HUES6 (cell line): ENCODE data around the gene GRIFIN.

ENCODE experiments used
- H3K27ac ChIP-seq: 2 replicates; pipeline ENCODE4 v1.7.0; 2013; ENCODE audit warnings: low read depth, mild to moderate bottlenecking, low read length, inconsistent platforms
- H3K27me3 ChIP-seq: 2 replicates; pipeline ENCODE4 v1.6.1; 2013; ENCODE audit warnings: low read length; ENCODE audit not compliant: control insufficient read depth, insufficient read depth
- H3K36me3 ChIP-seq: 2 replicates; pipeline ENCODE4 v1.6.1; 2013; ENCODE audit warnings: low read length; ENCODE audit not compliant: control insufficient read depth, insufficient read depth
- H3K4me1 ChIP-seq: 2 replicates; pipeline ENCODE4 v1.6.1; 2013; ENCODE audit warnings: low read length; ENCODE audit not compliant: control insufficient read depth, insufficient read depth
- H3K4me3 ChIP-seq: 2 replicates; pipeline ENCODE4 v1.5.1; 2013; ENCODE audit warnings: low read depth, low read length
- H3K9ac ChIP-seq: one replicate; pipeline ENCODE4 v1.6.1; 2013; ENCODE audit warnings: mild to moderate bottlenecking, low read length
- H3K9me3 ChIP-seq: 2 replicates; pipeline ENCODE4 v1.6.1; 2013; ENCODE audit warnings: low read depth, low read length; ENCODE audit not compliant: control insufficient read depth, insufficient read depth

Gene GRIFIN

DNA sequence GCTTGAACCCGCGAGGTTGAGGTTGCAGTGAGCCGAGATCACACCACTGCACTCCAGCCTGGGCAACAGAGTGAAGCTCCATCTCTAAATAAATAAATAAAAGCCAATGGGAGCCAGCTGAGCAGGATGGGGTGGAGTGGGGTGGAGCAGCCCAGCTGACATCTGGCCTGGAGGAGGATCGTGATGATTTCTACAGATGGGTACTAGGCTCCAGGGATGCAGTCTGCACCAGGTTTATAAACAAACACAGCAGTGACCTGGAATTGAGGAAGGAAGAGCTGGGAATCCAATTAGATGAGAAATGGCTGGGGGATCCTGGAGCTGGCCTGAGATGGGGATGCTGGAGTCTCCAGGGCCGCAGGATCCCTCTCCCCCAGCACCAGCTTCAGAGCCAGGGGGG lies 7.3 kb upstream of the GRIFIN start:
- Histone ChIP-seq H3K4me3 (no peak overlapping the region), H3K27me3 (no peaks in the 10 kb centered on the region), H3K36me3 (no peaks in the 10 kb centered on the region), H3K27ac (no peak overlapping the region), H3K9ac (no peak overlapping the region), H3K4me1 (peaks cover 3% of the 10 kb centered on the region; the same call in 1 of the 2 replicates), H3K9me3 (peaks cover 5% of the 10 kb centered on the region; the same call in 1 of the 2 replicates)

DNA sequence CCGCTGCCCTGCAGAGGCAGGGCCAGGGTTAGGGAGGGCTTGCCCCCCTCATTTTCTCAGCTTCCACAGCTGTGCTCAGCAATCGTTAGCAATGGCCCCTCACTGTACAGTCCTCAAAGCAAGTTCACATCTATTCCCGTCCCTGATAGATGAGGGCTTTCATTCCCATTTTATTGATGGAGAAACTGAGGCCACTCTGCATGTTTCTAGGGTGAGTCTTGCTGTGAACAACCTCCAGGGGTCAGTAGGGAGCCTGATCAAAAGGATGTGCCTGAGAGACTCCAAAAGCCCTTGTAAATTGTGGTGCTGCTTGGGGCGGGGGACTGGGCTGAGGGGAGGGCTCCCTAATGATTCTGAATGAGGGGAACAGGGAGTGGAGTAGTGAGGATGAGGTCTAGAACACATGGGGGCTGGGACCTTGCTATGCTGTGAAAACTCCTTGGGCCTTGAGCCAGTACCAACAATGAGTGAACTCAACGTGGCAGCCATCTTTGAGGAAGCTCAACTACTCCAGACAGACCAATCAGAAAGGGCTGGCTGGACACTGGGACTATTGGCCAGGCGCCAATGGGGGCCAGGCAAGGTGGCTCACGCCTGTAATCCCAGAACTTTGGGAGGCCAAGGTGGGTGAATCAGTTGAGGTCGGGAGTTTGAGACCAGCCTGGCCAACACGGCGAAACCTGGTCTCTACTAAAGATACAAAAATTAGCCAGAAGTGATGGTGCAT lies 6.7 kb upstream of the GRIFIN start:
- no peak overlapping the region for H3K27ac ChIP-seq
- H3K9me3 ChIP-seq = peaks cover 5% of the 10 kb centered on the region; the same call in 1 of the 2 replicates
- no peak overlapping the region for H3K9ac ChIP-seq
- peaks cover 3% of the 10 kb centered on the region; the same call in 1 of the 2 replicates for H3K4me1 ChIP-seq
- no peaks in the 10 kb centered on the region for H3K36me3 ChIP-seq
- H3K27me3 ChIP-seq = no peaks in the 10 kb centered on the region
- no peak overlapping the region for H3K4me3 ChIP-seq

DNA sequence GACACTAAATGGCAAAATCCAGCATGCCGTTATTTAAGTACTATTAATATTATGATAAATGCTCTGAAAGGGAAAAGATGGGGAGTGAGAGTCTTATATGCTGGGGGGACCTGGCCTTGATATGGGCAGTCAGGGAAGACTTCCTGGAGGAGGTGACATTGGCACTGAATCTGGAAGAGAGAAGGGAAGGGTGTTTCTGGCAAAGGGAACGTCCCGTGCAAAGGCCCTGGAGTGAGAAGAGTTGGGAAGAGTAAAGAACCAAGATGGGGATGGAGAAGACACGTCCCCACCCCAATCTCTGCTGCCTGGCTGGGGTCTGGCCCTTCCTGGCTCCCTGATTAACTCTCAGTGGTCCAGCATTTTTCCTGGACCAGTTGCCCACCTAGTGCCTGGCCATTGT lies 5.0 kb upstream of the GRIFIN start:
- Histone ChIP-seq H3K27me3 (no peaks in the 10 kb centered on the region), H3K27ac (no peak overlapping the region), H3K9ac (no peak overlapping the region), H3K9me3 (peaks cover 5% of the 10 kb centered on the region; the same call in 1 of the 2 replicates), H3K36me3 (no peaks in the 10 kb centered on the region), H3K4me3 (no peak overlapping the region), H3K4me1 (peaks cover 14% of the 10 kb centered on the region)

DNA sequence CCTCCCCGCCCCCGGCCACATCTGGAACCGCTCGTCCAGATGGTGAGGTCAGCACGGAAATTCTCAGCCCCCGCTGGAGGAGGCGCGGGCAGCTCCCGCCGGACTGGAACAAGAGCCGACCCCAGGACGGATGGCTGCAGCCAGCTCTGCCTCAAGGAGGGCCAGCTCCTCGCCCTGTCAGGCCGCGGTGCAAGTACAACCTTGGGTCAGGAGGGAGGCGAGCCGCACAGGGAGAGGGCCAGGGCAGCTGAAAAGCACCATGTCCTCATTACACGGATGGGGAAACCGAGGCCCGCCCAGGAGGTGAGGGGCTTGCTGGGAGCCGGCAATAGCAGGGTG lies 3.8 kb upstream of the GRIFIN start:
- Histone ChIP-seq H3K4me1 (peaks cover 14% of the 10 kb centered on the region), H3K9ac (no peak overlapping the region), H3K9me3 (peaks cover 5% of the 10 kb centered on the region; the same call in 1 of the 2 replicates), H3K4me3 (no peak overlapping the region), H3K27ac (no peak overlapping the region), H3K36me3 (no peaks in the 10 kb centered on the region), H3K27me3 (no peaks in the 10 kb centered on the region)

DNA sequence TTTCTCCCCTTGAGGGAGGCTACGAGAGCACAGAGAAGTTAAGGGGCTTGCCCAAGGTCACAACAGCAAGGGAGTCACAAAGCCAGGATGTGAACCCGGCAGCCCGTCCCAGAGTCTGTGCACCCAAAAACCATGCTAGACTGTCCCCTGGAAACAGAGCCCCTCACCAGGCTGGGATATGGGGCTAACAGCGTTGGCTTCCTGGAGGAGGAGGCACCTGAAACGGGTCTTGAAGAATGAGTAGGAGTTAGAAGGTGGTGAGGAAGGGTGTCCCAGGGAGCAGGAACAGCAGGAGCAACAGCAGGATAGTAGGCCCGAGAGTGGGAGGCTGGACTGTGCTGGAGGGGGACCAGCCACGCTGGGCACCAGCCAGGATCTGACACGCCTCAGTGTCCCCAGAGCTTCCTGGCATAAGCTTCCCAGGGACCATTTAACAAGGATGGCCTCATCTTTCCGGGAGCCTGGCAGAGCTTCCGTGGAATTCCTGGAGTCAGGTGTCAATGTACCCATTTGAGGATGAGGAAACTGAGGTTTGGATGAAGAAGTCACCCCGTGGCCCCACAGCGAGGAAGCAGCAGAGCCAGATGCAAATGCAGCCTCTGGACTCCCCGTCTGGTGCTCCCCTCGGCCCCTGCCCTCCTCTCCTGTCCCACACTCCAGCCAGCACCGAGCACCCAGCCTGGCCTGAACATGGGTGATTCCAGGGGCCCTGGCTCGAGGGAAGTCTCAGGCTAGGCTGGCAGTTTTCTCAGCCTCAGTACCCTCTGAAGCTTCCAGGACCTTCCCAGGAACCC lies 3.3 kb upstream of the GRIFIN start:
- H3K9me3 ChIP-seq = peaks cover 5% of the 10 kb centered on the region; the same call in 1 of the 2 replicates
- H3K4me1 ChIP-seq = peaks cover 14% of the 10 kb centered on the region
- H3K27ac ChIP-seq = no peak overlapping the region
- H3K27me3 ChIP-seq = no peaks in the 10 kb centered on the region
- no peak overlapping the region for H3K4me3 ChIP-seq
- H3K36me3 ChIP-seq = no peaks in the 10 kb centered on the region
- H3K9ac ChIP-seq = no peak overlapping the region

DNA sequence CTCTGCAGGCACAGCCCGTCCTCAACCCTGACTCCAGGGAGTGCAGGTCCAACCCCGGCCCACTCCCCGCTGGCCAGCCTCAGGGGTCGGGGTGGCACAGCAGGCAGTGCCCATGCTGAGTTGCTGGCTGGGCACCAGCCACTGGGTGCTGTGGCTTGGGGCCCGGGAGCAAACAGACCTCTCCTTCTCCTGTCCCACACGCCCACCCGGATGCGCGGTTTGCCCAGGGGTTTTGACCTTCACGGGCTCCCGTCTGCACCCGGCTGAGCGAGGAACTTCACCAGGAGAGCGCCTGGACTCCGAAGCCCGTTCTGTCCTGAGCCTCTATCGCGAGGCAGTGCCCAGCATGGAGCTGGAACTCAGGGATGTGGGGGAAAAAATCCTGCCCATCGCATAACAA lies 2.6 kb upstream of the GRIFIN start:
- Histone ChIP-seq H3K36me3 (no peaks in the 10 kb centered on the region), H3K4me1 (peaks cover 20% of the 10 kb centered on the region), H3K27me3 (no peaks in the 10 kb centered on the region), H3K27ac (no peak overlapping the region), H3K4me3 (no peak overlapping the region), H3K9me3 (peaks cover 5% of the 10 kb centered on the region; the same call in 1 of the 2 replicates), H3K9ac (no peak overlapping the region)

DNA sequence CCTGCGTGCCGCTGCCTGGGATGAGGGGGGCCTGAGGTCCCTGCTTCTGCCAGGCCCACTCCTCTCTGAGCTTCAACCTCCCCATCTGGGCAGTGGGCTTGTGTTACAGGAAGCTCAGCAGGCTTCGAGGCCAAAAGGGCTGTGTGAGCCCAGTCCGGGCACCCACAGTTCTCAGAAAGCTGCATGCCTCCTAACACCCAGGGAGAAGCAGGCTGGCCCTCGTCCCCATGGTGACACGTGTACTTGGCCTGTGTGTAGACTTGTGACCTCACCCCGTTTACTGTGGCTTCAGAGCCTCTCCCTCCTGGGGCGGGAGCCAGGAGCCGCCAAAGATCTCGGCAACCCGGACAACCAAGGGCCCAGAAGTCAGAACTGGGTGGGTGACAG lies 2.2 kb upstream of the GRIFIN start:
- H3K27ac ChIP-seq = no peak overlapping the region
- no peak overlapping the region for H3K9ac ChIP-seq
- no peaks in the 10 kb centered on the region for H3K27me3 ChIP-seq
- H3K4me1 ChIP-seq = peaks cover 20% of the 10 kb centered on the region
- peaks cover 5% of the 10 kb centered on the region; the same call in 1 of the 2 replicates for H3K9me3 ChIP-seq
- H3K4me3 ChIP-seq = no peak overlapping the region
- no peaks in the 10 kb centered on the region for H3K36me3 ChIP-seq

DNA sequence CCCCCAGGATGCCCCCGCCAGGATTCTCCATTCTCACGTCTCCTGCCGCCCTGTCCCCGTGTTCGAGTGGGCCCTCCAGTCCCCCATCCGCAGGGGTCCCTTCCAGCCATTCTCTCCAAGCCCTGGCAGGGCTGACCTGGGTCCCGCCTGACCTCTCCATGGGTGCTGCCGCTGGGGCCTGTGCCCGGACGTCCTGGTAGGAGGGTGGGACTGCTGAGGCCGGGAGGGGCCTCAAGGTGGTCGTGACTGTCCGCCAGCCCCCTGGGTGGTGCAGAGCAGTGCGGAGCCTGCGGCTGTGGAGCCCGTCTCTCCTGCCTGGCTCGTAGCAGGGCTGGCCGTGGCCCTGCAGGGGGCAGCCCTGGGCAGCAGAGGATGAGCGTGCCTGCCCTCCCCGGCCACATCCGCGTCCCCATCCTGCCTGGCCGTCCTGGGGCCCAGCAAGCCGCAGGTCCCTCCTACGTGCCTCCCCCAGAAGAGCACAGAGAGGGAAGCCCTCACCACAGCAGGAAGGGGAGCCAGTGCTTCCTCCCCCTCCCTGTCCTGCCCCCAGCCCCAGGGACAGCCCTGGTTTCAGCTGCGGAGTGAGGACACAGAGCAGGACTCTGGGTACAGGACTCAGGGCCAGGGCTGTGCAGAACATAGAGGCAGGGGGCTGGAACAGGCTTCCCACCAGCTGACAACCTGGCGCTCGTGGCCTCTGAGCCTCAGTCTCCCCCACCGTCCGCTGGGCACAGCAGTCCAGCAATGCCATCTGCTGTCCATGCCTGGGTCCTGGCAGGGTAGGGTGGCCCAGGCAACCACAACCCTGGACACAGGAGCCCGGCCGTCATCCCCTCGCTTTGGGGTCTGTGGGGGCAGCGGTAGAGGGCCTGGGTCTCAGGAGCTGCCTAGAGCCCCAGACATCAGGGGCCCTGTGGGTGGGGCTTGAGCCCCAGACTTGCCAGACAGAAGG lies 1.5 kb upstream of the GRIFIN start:
- Histone ChIP-seq H3K4me3 (no peak overlapping the region), H3K27me3 (no peaks in the 10 kb centered on the region), H3K4me1 (peaks cover 20% of the 10 kb centered on the region), H3K9me3 (no peaks in the 10 kb centered on the region), H3K27ac (no peak overlapping the region), H3K9ac (no peak overlapping the region), H3K36me3 (no peaks in the 10 kb centered on the region)

DNA sequence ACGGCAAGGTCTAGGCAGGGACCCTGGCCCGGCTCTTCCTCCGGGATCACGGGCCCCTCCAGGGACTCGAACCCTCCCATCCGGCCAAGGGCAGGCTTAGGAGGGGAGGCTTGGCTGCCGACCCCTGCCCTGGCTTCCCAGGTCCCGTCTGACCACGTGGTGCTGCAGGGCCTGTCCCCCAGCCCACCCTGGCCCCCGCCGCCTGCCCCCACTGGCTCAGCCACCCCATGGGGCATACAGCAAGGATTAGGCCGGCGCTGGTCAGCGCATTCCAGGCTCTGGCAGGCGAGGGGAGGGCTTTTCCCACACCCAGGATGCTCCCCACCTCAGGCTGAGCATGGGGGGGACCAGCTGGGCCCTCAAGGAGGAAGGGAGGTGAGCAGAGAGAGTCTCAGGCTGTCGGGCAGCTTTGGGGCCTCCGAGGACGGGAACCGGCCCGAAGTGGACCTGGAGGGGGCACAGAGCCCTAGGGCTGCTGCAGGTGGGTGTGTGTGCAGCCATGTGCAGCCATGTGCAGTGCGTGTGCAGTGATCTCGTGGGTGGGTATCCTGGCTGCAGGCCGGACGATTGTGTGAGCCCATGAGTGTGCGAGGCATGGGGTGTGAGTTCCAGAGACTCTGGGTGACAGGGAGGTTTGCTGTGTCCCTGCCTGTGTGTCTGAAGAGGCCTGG lies 713 bp upstream of the GRIFIN start:
- Histone ChIP-seq H3K27me3 (no peaks in the 10 kb centered on the region), H3K4me3 (no peak overlapping the region), H3K4me1 (peaks cover 20% of the 10 kb centered on the region), H3K36me3 (no peaks in the 10 kb centered on the region), H3K9ac (no peak overlapping the region), H3K9me3 (no peaks in the 10 kb centered on the region), H3K27ac (no peak overlapping the region)

DNA sequence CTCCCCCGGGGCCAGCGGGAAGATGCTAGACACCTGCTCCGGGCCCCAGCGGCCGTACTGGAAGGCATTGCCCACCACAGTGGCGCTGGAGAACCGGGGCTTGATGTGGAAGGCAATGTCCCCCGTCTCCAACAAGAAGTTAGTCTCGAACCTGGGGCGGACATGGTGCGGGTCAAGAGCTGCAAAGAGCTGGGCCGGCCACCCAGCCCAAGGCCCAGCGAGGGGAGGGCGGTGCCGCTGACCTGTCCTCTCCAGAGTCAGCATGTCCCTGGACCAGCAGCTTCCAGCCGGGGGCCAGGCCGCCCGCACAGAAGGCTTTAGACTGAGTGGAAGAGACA lies 551 bp downstream of the GRIFIN start:
- H3K27me3 ChIP-seq = no peaks in the 10 kb centered on the region
- no peak overlapping the region for H3K9ac ChIP-seq

More for the DNA sequence above, 551 bp downstream of the GRIFIN start:
- H3K4me3 ChIP-seq = no peak overlapping the region
- peaks cover 27% of the 10 kb centered on the region for H3K4me1 ChIP-seq
- H3K36me3 ChIP-seq = no peaks in the 10 kb centered on the region
- no peaks in the 10 kb centered on the region for H3K9me3 ChIP-seq
- H3K27ac ChIP-seq = no peak overlapping the region
